Endodermal cell (in vitro differentiated cells): ENCODE measurements around the gene AKAP12. TPM values are rescaled to one million over a fixed set of nuclear protein-coding genes. Genes with fewer than 3 reads are reported as not detected.
A peak's percentile ranks its signal among the peaks of the same experiment; 100 is the strongest.
"Not testable (repeated sequence)": the region's sequence is repeated elsewhere in the genome, so short reads cannot be mapped to it uniquely, and the experiment has no call there.

Source experiments
- DNase-seq: peaks from one replicate; pipeline ENCODE4 v3.0.0-alpha.2; 2017
- H3K27ac ChIP-seq: 2 replicates; pipeline ENCODE4 v1.5.1; 2013; ENCODE audit warnings: mild to moderate bottlenecking, low read depth, low read length, moderate library complexity
- H3K27me3 ChIP-seq: 2 replicates; pipeline ENCODE4 v1.6.1; 2013; ENCODE audit warnings: mild to moderate bottlenecking, low read length, moderate library complexity; ENCODE audit not compliant: insufficient read depth, control insufficient read depth, poor library complexity, severe bottlenecking
- H3K36me3 ChIP-seq: 2 replicates; pipeline ENCODE4 v1.7.0; 2013; ENCODE audit warnings: mild to moderate bottlenecking, low read length, moderate library complexity; ENCODE audit not compliant: control insufficient read depth, insufficient read depth
- H3K4me1 ChIP-seq: one replicate; pipeline ENCODE4 v1.7.0; 2013; ENCODE audit warnings: low read length; ENCODE audit not compliant: control insufficient read depth, insufficient read depth
- H3K4me3 ChIP-seq: 2 replicates; pipeline ENCODE4 v1.5.1; 2013; ENCODE audit warnings: mild to moderate bottlenecking, low read length, moderate library complexity
- H3K9ac ChIP-seq: 2 replicates; pipeline ENCODE4 v1.6.1; 2013; ENCODE audit warnings: mild to moderate bottlenecking, low read length, moderate library complexity; ENCODE audit not compliant: poor library complexity, severe bottlenecking; ENCODE audit errors: extremely low read depth
- H3K9me3 ChIP-seq: 2 replicates; pipeline ENCODE4 v1.6.1; 2013; ENCODE audit warnings: mild to moderate bottlenecking, low read length, moderate library complexity; ENCODE audit not compliant: control insufficient read depth
- H3K27ac Mint-ChIP-seq: 2 replicates; pipeline ENCODE4 v1.8.0; 2020; ENCODE audit warnings: mixed read lengths
- H3K27me3 Mint-ChIP-seq: 2 replicates; pipeline ENCODE4 v1.8.0; 2021; ENCODE audit warnings: mild to moderate bottlenecking, mixed read lengths; ENCODE audit not compliant: insufficient read depth
- H3K36me3 Mint-ChIP-seq: 2 replicates; pipeline ENCODE4 v1.8.0; 2020; ENCODE audit warnings: low read depth, mixed read lengths
- H3K4me1 Mint-ChIP-seq: 2 replicates; pipeline ENCODE4 v1.8.0; 2020; ENCODE audit warnings: mixed read lengths
- H3K4me3 Mint-ChIP-seq: 2 replicates; pipeline ENCODE4 v1.8.0; 2020; ENCODE audit warnings: mild to moderate bottlenecking, moderate library complexity, mixed read lengths
- H3K9me3 Mint-ChIP-seq: 2 replicates; pipeline ENCODE4 v1.8.0; 2020; ENCODE audit warnings: mild to moderate bottlenecking, mixed read lengths
- WGBS, 2 experiments: methylation state at CpG; one replicate each; pipeline versions ENCODE4 v1.1.5 to v1.1.7; 2013; ENCODE audit warnings: missing lambda C conversion rate in 2 of 2, mixed read lengths in 1 of 2; ENCODE audit not compliant: insufficient coverage in 1 of 2, insufficient read length in 1 of 2; 5-methylcytosine and 5-hydroxymethylcytosine counted together
- total RNA-seq, 2 donors: library from RNA; stranded (reverse); fragmentation: NEBNext Ultra II Directional in 1 of 2; extraction: Animal tissue kit (Norgen Biotek cat#: 25700) in 1 of 2; gene quantifications; 2 replicates in 1 of 2; 3 replicates in 1 of 2; pipeline ENCODE4 v1.2.1, GENCODE V29; 2021
- TF ChIP-seq, protein P1 (sequence below): fragments of 200-600 bp; sonication (generic); conservative IDR thresholded peaks from 2 replicates; pipeline ENCODE4 v1.5.0; 2021; ENCODE audit warnings: antibody characterized with exemption, mild to moderate bottlenecking

AKAP12 gene
- total RNA-seq, 2 donors from 2014 or later: 27.3 to 33.3 TPM

DNA sequence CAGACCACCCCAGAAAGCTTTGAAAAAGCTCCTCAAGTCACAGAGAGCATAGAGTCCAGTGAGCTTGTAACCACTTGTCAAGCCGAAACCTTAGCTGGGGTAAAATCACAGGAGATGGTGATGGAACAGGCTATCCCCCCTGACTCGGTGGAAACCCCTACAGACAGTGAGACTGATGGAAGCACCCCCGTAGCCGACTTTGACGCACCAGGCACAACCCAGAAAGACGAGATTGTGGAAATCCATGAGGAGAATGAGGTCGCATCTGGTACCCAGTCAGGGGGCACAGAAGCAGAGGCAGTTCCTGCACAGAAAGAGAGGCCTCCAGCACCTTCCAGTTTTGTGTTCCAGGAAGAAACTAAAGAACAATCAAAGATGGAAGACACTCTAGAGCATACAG, 112.0 kb downstream of the AKAP12 start:
- 95 to 98% methylated on average over 6 to 7 of the region's 7 CpGs for WGBS, 2 experiments
- H3K36me3 Mint-ChIP-seq: peaks cover 12% of the 10 kb centered on the region

DNA sequence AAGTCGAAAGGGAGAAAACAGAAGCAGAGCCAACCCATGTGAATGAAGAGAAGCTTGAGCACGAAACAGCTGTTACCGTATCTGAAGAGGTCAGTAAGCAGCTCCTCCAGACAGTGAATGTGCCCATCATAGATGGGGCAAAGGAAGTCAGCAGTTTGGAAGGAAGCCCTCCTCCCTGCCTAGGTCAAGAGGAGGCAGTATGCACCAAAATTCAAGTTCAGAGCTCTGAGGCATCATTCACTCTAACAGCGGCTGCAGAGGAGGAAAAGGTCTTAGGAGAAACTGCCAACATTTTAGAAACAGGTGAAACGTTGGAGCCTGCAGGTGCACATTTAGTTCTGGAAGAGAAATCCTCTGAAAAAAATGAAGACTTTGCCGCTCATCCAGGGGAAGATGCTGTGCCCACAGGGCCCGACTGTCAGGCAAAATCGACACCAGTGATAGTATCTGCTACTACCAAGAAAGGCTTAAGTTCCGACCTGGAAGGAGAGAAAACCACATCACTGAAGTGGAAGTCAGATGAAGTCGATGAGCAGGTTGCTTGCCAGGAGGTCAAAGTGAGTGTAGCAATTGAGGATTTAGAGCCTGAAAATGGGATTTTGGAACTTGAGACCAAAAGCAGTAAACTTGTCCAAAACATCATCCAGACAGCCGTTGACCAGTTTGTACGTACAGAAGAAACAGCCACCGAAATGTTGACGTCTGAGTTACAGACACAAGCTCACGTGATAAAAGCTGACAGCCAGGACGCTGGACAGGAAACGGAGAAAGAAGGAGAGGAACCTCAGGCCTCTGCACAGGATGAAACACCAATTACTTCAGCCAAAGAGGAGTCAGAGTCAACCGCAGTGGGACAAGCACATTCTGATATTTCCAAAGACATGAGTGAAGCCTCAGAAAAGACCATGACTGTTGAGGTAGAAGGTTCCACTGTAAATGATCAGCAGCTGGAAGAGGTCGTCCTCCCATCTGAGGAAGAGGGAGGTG, 112.9 kb downstream of the AKAP12 start:
- H3K4me1 Mint-ChIP-seq: no peaks in the 10 kb centered on the region
- no peaks in the 10 kb centered on the region for H3K9me3 ChIP-seq
- 92 to 97% methylated on average over 19 of the region's 19 CpGs for WGBS, 2 experiments

More for the DNA sequence above, 112.0 kb downstream of the AKAP12 start:
- H3K9ac ChIP-seq: no peak overlapping the region
- Mint-ChIP-seq H3K4me1 (no peaks in the 10 kb centered on the region), H3K4me3 (no peak overlapping the region), H3K27me3 (no peaks in the 10 kb centered on the region), H3K9me3 (no peaks in the 10 kb centered on the region), H3K27ac (no peak overlapping the region)
- no peak overlapping the region for H3K4me3 ChIP-seq
- no peaks in the 10 kb centered on the region for H3K27me3 ChIP-seq
- H3K4me1 ChIP-seq: no peaks in the 10 kb centered on the region
- peaks cover 13% of the 10 kb centered on the region for H3K36me3 ChIP-seq
- DNase-seq: no peak
- H3K27ac ChIP-seq: no peak overlapping the region
- no peaks in the 10 kb centered on the region for H3K9me3 ChIP-seq
- TF ChIP-seq, protein P1, sequence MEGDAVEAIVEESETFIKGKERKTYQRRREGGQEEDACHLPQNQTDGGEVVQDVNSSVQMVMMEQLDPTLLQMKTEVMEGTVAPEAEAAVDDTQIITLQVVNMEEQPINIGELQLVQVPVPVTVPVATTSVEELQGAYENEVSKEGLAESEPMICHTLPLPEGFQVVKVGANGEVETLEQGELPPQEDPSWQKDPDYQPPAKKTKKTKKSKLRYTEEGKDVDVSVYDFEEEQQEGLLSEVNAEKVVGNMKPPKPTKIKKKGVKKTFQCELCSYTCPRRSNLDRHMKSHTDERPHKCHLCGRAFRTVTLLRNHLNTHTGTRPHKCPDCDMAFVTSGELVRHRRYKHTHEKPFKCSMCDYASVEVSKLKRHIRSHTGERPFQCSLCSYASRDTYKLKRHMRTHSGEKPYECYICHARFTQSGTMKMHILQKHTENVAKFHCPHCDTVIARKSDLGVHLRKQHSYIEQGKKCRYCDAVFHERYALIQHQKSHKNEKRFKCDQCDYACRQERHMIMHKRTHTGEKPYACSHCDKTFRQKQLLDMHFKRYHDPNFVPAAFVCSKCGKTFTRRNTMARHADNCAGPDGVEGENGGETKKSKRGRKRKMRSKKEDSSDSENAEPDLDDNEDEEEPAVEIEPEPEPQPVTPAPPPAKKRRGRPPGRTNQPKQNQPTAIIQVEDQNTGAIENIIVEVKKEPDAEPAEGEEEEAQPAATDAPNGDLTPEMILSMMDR: no peak

DNA sequence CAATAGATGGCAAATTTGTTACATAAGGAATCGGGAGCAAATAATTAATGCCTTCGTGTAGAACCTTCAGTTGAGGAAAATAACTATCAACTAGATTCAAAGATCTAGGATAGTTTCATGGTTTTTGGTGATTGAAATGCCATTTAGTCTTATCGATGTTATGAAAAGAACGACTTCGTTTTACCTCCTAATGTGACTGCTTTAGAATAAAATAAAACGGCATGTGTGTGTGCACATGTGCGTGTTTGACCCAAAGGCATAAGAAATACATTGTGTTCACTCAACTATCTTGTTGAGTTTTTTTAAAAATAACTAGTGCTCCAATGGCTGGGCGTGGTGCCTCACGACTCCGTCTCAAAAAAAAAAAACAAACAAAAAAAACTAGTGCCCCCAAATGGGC, 114.0 kb downstream of the AKAP12 start:
- no peaks in the 10 kb centered on the region for H3K9me3 Mint-ChIP-seq
- TF ChIP-seq, protein P1: no peak
- H3K27ac Mint-ChIP-seq: no peak overlapping the region
- DNase-seq: no peak
- no peaks in the 10 kb centered on the region for H3K4me1 ChIP-seq
- H3K4me3 ChIP-seq: no peak overlapping the region
- WGBS, 2 experiments: 96 to 97% methylated on average over 10 of the region's 10 CpGs
- H3K9me3 ChIP-seq: no peaks in the 10 kb centered on the region
- H3K36me3 Mint-ChIP-seq: peaks cover 15% of the 10 kb centered on the region
- H3K4me1 Mint-ChIP-seq: no peaks in the 10 kb centered on the region
- H3K27me3 ChIP-seq: no peaks in the 10 kb centered on the region
- H3K27ac ChIP-seq: no peak overlapping the region
- H3K27me3 Mint-ChIP-seq: no peaks in the 10 kb centered on the region
- H3K9ac ChIP-seq: no peak overlapping the region
- no peak overlapping the region for H3K4me3 Mint-ChIP-seq
- peaks cover 22% of the 10 kb centered on the region for H3K36me3 ChIP-seq

More for the DNA sequence above, 112.9 kb downstream of the AKAP12 start:
- no peaks in the 10 kb centered on the region for H3K27me3 Mint-ChIP-seq
- peaks cover 12% of the 10 kb centered on the region for H3K36me3 Mint-ChIP-seq
- Histone ChIP-seq H3K4me3 (no peak overlapping the region), H3K9ac (no peak overlapping the region), H3K27me3 (no peaks in the 10 kb centered on the region), H3K36me3 (peaks cover 13% of the 10 kb centered on the region), H3K4me1 (no peaks in the 10 kb centered on the region), H3K27ac (no peak overlapping the region)
- H3K4me3 Mint-ChIP-seq: no peak overlapping the region
- DNase-seq: peak; percentile 24
- TF ChIP-seq, protein P1: no peak
- no peaks in the 10 kb centered on the region for H3K9me3 Mint-ChIP-seq
- no peak overlapping the region for H3K27ac Mint-ChIP-seq

DNA sequence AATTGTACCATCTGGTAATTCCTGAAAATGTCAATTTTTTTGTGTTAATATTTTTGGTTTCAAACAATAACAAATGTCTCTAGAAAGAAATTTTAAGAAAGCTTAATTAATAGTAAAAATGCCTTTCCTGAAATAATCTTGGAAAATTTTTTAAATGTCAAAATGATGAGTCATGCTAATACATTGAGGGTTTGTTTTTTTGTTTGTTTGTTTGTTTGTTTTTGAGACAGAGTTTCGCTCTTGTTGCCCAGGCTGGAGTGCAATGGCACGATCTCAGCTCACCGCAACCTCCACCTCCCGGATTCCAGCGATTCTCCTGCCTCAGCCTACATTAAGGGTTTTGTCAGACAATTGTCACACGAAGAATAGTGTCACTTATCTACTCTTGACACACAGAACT, 117.2 kb downstream of the AKAP12 start:
- H3K9me3 Mint-ChIP-seq, H3K9ac ChIP-seq, H3K27ac Mint-ChIP-seq, H3K4me1 Mint-ChIP-seq, H3K9me3 ChIP-seq, H3K27me3 ChIP-seq, H3K27me3 Mint-ChIP-seq, H3K4me3 ChIP-seq, DNase-seq, H3K4me1 ChIP-seq, H3K4me3 Mint-ChIP-seq, H3K27ac ChIP-seq: not testable (repeated sequence)
- peaks cover 15% of the 10 kb centered on the region for H3K36me3 Mint-ChIP-seq
- 81 to 93% methylated on average over 6 of the region's 6 CpGs for WGBS, 2 experiments
- peaks cover 34% of the 10 kb centered on the region for H3K36me3 ChIP-seq
